ENCODE data around the gene CACNA2D2. TPM values are rescaled to one million over a fixed set of nuclear protein-coding genes. Genes with fewer than 3 reads are reported as not detected.

Gene CACNA2D2
- total and polyA plus RNA-seq, 4 donors = 0.10 to 0.19 (median 0.15) TPM

GRCh38 chr3:50374363-50375257, 128.8 kb downstream of the CACNA2D2 start:
- peaks cover 0 to 2% (median 0%) of the 10 kb centered on the region in 4 donors for H3K27me3 ChIP-seq (ENCODE audit: control insufficient read depth in 4 of 4, insufficient read depth in 4 of 4, low read length in 3 of 4)
- DNase-seq (ENCODE audit: low spot score) = no peak
- no peak overlapping the region for H3K9ac ChIP-seq (ENCODE audit: low read depth in 1 of 2, low read length in 2 of 2)
- no peaks in the 10 kb centered on the region for H3K4me1 ChIP-seq (ENCODE audit: control insufficient read depth in 4 of 4, insufficient read depth in 4 of 4, low read length in 3 of 4)
- H3K4me3 ChIP-seq (ENCODE audit: low read depth in 1 of 3, low read length in 3 of 3) = no peak overlapping the region
- H3K9me3 ChIP-seq (ENCODE audit: control insufficient read depth in 4 of 4, low read length in 3 of 4) = no peaks in the 10 kb centered on the region
- H3K27ac ChIP-seq (ENCODE audit: low read depth in 1 of 2, low read length in 2 of 2) = no peak overlapping the region
- WGBS = 70% methylated on average over 22 of the region's 22 CpGs
- no peaks in the 10 kb centered on the region for H3K36me3 ChIP-seq (ENCODE audit: control insufficient read depth in 4 of 4, insufficient read depth in 3 of 4, low read depth in 1 of 4, low read length in 3 of 4)
- TF ChIP-seq ATF3 (IDR thresholded peaks at IDR 0.05) = no peak
- no peak for TF ChIP-seq NR2F2 (IDR thresholded peaks at IDR 0.05)
- no peak for TF ChIP-seq SP1 (IDR thresholded peaks at IDR 0.05)
- no peak for TF ChIP-seq RXRA (IDR thresholded peaks at IDR 0.05)
- no peak for TF ChIP-seq CTCF (IDR thresholded peaks at IDR 0.05; ENCODE audit: low read depth, low read length, missing input control)
- no peak for TF ChIP-seq RAD21 (IDR thresholded peaks at IDR 0.05)
- TF ChIP-seq GABPA (IDR thresholded peaks at IDR 0.05 in 1 of 2, conservative IDR thresholded peaks at IDR 0.05 in 1 of 2) = no peak
- no peak for TF ChIP-seq TAF1 (conservative IDR thresholded peaks at IDR 0.05)
- TF ChIP-seq MAX (IDR thresholded peaks at IDR 0.05) = no peak
- no peak for TF ChIP-seq FOXA1 (IDR thresholded peaks at IDR 0.05)
- TF ChIP-seq HNF4A (conservative IDR thresholded peaks at IDR 0.05) = no peak
- TF ChIP-seq REST (IDR thresholded peaks at IDR 0.05) = no peak

GRCh38 chr3:50373146-50374051, 130.0 kb downstream of the CACNA2D2 start:
- no peak overlapping the region for H3K4me3 ChIP-seq (ENCODE audit: low read depth in 1 of 3, low read length in 3 of 3)
- WGBS = 63% methylated on average over 12 of the region's 12 CpGs
- H3K9ac ChIP-seq (ENCODE audit: low read depth in 1 of 2, low read length in 2 of 2) = no peak overlapping the region
- no peaks in the 10 kb centered on the region for H3K4me1 ChIP-seq (ENCODE audit: control insufficient read depth in 4 of 4, insufficient read depth in 4 of 4, low read length in 3 of 4)
- H3K27me3 ChIP-seq (ENCODE audit: control insufficient read depth in 4 of 4, insufficient read depth in 4 of 4, low read length in 3 of 4) = peaks cover 0 to 2% (median 0%) of the 10 kb centered on the region in 4 donors
- no peaks in the 10 kb centered on the region for H3K9me3 ChIP-seq (ENCODE audit: control insufficient read depth in 4 of 4, low read length in 3 of 4)
- H3K36me3 ChIP-seq (ENCODE audit: control insufficient read depth in 4 of 4, insufficient read depth in 3 of 4, low read depth in 1 of 4, low read length in 3 of 4) = no peaks in the 10 kb centered on the region
- DNase-seq (ENCODE audit: low spot score) = no peak
- no peak overlapping the region for H3K27ac ChIP-seq (ENCODE audit: low read depth in 1 of 2, low read length in 2 of 2)
- TF ChIP-seq ZBTB33 (IDR thresholded peaks at IDR 0.05) = no peak
- no peak for TF ChIP-seq FOXA1 (IDR thresholded peaks at IDR 0.05)
- no peak for TF ChIP-seq MAX (IDR thresholded peaks at IDR 0.05)
- no peak for TF ChIP-seq REST (IDR thresholded peaks at IDR 0.05)
- no peak for TF ChIP-seq RAD21 (IDR thresholded peaks at IDR 0.05)

Measured in liver (tissue), 9 donors.